HG03442 (cell line): ENCODE results near the gene TNFSF8.

Experiments
- ATAC-seq: cut with Tn5 transposase; IDR thresholded peaks from one replicate; pipeline ENCODE4 v1.9.1; 2021; ENCODE audit warnings: mild to moderate bottlenecking, moderate library complexity; ENCODE audit not compliant: unreplicated experiment

Gene TNFSF8

DNA sequence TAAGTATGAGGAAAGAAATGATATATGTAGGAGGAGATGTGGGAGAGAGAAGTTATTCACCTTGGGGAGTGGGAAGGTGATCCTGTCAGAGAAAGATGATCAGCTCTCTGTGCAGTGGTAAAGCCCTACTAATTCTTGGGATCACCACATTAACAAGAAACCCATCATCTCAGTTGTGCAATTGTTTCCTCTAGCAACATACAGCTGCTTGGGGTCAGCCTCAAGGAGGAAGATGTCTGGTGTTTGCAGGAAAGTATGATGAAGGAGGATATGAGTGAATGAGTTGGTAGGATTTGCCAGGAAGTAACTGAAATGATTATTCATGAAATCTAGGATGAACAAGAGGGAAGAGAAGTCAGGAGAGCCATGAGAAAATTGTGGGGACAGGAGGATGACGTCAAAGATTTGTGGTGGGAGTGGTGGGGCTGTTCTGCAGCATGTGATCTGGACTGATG is 50.1 kb downstream of the TNFSF8 start:
- no peak for ATAC-seq

GRCh38 chr9:114878879-114879564 is 51.4 kb downstream of the TNFSF8 start:
- no peak for ATAC-seq

DNA sequence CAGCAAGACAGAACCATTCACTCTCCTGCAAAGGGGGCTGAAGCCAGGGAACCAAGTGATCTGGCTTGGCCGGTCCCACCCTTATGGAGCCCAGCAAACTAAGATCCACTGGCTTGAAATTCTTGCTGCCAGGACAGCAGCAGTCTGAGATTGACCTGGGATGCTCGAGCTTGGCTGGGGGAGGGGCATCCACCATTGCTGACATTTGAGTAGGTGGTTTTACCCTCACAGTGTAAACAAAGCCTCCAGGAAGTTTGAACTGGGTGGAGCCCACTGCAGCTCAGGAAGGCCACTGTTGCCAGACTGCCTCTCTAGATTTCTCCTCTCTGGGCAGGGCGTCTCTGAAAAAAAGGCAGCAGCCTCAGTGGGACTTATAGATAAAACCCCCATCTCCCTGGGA is 60.5 kb downstream of the TNFSF8 start:
- ATAC-seq: no peak

GRCh38 chr9:114869378-114869777 is 61.0 kb downstream of the TNFSF8 start:
- no peak for ATAC-seq

DNA sequence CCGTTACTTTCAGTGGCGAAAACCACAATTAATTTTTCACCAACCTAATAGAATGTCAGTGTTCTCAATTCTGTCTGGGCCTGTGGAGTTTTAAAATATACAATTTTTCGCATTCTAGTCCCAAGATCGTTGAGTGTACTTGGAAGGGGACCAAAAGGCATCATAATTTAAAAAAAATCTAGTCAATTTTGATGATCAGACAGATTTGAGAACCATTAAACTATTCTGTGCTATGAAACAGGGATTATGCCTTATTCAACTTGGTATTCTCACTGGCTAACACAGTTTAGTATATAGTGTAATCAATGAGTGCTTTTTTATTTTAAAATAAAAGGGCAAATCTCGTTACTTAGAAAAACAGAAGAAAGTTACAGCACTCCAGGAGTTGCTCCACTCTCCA is 63.1 kb downstream of the TNFSF8 start:
- ATAC-seq: no peak

DNA sequence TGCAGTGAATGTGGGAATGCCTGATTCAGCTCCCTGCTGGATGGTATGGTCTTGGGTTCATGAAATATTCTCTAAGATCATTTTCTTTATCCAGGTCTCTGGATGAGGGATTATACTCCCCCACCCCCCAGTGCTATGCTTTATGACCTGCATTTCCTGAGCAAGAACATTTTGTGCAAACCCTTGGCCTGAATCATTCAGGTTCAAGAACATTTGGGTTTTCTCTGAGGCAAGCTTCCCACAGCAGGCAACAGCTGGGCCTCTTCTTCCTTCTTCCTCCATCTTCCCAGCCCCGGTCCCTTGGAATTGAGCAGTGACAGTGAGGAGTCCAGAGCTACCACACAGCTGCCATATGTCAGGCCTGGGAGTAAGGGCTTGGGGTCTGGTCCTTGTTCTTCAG is 65.9 kb downstream of the TNFSF8 start:
- no peak for ATAC-seq

- ATAC-seq: no peak
Observed at GRCh38 chr9:114861922-114862605, 68.3 kb downstream of the TNFSF8 start.

DNA sequence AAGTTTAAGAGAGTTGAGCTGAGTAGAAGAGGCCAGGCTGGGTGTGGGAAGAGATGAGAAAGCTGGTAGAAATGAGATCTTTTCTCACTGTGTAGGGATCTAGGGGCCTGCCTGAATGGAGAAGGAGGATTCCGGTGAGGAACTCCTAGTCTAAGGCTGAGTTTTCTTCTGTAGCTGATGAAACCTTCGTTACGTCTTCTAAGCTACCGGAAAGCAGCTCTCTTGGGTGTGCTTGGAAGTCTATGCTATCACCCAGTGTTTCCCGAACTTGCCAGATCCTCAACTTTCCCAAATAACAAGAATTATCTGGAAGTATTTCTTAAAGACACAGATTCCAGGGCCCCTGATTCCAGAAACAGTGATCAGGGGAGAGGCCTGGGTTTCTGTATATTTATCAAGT is 69.1 kb downstream of the TNFSF8 start:
- ATAC-seq: no peak

- no peak for ATAC-seq
Observed at GRCh38 chr9:114860187-114860586, 70.2 kb downstream of the TNFSF8 start.

DNA sequence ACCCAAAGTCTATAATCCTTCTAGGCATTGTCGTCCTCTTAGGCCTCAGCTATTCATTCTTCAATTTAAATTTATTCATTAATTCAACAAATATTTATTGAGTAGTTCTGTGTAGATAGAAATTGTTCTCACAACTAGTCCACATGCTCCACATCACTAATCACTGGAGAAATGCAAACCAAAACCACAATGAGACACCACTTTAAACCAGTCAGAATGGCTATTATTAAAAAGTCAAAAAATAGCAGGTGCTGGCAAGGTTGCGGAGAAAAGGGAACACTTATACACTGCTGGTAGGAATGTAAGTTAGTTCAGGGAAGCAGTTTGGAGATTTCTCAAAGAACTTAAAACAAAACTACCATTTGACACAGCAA is 73.5 kb downstream of the TNFSF8 start:
- no peak for ATAC-seq

DNA sequence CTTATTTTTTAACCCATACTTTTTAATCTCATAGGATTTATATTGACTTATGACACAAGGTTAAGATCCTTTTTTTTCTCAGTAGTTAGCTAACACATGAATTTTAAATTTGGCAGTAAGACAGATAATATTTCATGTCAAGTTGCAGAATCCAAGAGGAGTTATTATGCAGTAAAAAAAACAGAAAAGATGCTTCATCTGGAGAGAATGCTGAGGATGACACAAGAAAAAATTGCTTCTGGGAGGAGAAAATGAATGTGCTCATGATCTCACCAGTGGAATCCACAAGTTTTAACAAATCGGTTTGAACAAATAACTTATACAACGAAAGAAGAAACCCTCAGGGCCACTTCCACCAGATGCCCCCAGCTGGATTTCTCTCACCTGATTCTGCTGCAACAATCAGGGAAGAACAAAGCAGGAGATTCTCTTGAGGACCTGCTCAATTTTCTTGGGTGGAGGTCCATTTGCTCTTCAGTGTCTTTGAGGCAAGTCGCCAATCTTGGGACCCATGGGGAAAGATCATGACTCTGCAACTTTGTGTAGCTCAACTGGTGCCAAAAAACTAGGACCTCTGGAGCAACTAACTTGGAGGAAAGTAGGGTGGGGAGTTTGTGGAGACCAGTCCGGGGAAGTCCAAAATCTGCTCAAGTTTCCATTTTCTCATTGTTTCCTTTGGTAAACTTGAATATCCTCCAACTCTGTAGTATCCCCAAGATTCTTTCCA is 74.0 kb downstream of the TNFSF8 start:
- ATAC-seq: no peak

GRCh38 chr9:114855488-114855887 is 74.9 kb downstream of the TNFSF8 start:
- no peak for ATAC-seq

GRCh38 chr9:114854736-114855355 is 75.5 kb downstream of the TNFSF8 start:
- no peak for ATAC-seq

DNA sequence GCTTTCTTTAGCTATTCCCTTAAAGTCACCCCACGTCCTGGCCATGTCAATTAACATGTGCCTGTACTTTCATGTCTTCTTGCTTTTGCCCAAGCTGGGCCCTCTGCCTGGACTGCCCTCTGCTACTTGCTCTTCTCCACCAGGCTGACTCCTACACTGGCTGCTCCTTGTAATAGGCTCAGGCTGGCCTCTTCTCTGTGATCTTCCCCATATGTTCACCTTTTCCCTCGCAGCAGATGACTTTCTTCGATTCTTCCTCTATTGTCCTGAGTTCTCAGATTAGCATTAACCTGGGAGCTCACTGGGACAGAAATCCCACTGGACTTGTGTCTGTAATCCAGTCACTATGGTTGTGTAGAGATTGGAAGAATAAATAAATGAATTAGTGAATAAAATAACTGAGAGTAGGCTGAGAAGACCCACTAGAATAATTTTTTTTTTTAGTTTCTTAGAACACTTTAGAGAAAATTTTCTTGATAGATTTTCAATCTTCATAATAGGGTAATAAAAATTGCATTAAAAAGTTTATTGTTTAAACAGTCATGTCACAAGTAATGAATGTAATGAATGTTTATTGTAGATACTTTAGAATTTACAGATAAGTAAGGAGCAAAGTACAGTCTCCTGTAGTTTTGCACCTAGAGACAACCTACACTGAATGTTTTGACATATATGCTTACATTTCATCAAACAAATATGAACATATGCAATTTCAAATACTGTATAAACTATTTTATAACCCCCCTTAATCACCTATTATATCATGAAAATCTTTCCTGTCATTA is 77.1 kb downstream of the TNFSF8 start:
- ATAC-seq: no peak

GRCh38 chr9:114852050-114852594 is 78.3 kb downstream of the TNFSF8 start:
- no peak for ATAC-seq

DNA sequence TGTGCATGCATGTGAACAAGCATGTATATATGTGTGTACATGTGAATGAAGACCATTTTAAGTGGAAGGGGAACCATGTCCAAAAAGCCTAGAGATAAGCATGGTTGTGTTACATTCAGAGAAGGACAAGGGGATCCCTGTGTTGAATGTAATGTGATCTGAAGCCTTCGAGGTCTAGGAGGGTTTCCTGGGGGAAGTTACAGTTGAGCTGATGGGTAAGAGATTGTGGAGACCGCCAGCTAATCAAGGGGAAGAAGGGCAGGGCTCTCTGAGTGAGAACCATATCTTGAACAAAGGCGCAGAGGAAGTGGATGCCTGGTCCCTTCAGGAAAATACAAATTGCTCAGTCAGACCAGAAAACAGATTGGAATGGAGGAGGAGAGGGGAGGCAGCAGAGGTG is 79.1 kb downstream of the TNFSF8 start:
- no peak for ATAC-seq
